Stimulated activated CD4-positive, alpha-beta T cell treated with anti-CD3 and anti-CD28 coated beads, TNF-alpha, amount 100 ng/mL, for 24 hours (primary cell): ENCODE measurements around the gene DEXI.

ENCODE experiments used
- DNase-seq, 3 experiments: peaks; one replicate each; pipeline ENCODE4 v3.0.0-alpha.2; 2020; ENCODE audit warnings: low read depth in 3 of 3

DEXI gene

GRCh38 chr16:10942352-10943063, at the start of gene DEXI:
Gene DEXI, minus strand, starts transcription at chr16:10942468. Its CDS starts 463 bp downstream, at chr16:10942005.
- peak; percentile 88 to 94 (median 89) for DNase-seq

- no peak for DNase-seq
These were observed 48.1 kb upstream of the DEXI start for GRCh38 chr16:10990378-10990777.

- DNase-seq, result no peak
These were observed 47.3 kb upstream of the DEXI start for GRCh38 chr16:10989559-10989958.

DNA sequence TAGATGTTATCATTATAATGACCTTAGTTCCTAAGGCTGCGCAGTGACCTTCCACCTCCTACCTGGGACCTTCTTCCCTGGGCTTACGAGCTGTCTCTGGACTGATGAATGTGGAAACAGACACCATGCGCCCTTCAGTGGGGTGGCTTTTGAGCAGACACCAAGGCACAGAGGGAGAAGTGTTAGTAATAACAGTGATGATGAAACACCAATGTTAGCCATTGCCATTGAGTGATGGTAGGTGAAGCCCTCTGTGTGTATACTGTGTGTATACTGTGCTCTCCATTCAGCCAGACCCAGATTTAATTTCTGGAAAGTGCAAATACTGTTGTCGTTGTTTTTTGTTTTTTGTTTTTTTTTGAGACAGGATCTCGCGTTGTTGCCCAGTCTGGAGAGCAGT, 46.6 kb upstream of the DEXI start:
- no peak for DNase-seq

- peak; percentile 48 to 82 (median 48) for DNase-seq
These were observed 46.0 kb upstream of the DEXI start for GRCh38 chr16:10988164-10988803.

DNA sequence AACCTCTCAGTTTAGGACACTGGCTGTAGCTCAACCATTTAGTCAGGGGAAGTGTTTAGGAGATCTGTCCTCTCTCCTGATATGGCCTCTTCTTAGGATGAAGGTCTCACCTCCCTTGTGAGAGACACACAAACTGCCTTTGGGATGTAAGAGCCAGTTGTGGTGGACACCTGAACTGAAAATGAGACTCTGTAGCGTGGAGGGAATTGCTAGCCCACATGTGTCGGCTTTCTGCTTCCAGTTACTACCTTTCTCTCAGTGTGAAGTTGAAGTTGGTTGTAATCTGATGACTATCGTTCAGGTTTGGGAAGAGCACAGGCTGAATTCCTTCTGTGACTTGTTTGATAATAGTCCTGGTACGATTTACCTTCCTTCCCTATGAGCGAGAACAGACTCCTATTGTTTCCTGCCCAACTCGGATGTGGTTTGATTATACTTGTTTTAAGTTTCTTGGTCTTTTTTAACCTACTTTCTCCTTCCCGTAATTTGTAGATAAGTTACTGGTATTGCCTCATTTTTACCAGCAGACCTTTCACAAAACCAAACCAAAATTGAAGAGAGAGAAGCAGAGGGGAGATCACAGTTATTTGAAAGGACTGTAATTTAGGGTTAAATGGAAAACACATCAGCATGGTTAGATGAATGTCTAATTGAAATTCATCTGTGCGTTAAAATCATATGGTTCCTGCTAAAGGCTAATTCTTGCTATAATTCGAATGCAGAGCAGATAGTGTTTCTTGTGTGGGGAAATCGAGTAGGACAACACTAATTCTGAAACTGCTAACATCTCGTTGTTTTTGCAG, 45.3 kb upstream of the DEXI start:
- DNase-seq, result no peak

GRCh38 chr16:10984509-10984908, 42.2 kb upstream of the DEXI start:
- no peak for DNase-seq

DNA sequence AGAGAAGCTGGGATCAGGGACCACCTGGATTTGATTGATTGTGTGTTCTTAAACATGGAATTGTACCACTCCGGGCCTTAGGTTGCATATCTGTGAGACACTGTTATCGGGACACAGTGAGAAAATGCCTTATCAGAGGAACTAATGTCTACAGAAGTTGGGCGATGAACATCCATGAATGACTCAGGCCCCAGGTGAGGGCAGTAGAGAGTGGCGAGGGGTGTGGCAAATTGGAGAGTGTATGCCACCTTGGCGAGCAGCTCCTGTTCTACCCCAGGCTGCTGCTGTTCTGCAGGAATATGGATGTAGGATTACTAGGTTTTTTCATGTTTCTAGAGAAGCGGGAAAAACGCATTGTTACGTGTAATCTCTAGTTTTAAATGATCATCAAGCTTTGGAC, 40.9 kb upstream of the DEXI start:
- no peak for DNase-seq

- DNase-seq, result no peak
These were observed 40.3 kb upstream of the DEXI start for GRCh38 chr16:10982465-10983150.

DNA sequence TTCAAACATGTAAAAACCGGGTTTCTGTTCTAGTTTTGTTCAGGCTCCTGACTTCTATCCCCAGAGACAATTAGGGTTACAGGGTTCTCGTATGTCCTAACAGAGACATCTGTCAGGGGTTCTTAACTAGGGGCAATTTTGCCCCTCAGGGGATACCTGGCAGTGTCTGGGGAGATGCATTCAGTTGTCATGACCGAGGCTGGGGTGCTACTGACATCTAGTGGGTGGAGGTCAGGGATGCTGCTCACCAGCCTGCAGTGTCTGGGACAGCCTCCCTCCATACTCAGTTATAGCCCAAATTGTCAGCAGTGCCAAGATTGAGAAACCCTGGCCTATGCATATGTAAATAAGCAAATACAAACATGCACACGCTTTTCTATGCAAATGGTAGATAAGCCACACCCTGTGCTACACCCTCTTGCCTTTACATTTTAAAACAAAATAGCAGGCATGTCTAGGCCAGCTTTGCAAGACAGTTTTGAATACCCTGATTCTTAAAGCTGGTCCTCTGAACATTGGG, 39.5 kb upstream of the DEXI start:
- peak in 1 of 3 experiments; percentile 55 for DNase-seq

DNA sequence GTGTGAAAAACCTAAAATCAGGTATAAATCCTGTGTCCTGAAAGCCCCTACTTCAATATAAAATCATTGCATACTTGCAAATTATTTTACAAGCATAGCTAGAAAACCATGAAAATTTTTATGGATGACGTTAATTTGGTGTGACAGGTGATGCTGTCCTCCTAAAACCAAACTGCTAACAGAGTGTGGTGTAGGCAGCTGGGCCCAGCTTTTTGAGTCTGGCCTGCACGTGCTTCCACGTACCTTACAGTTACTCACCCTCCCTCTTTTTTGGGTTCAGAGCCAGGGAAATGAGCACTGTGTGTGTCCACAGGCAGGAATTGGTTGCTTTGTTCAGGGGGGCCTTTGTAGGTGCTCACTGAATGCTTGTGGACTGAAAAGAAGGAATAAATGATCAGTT, 38.5 kb upstream of the DEXI start:
- DNase-seq, result no peak

DNA sequence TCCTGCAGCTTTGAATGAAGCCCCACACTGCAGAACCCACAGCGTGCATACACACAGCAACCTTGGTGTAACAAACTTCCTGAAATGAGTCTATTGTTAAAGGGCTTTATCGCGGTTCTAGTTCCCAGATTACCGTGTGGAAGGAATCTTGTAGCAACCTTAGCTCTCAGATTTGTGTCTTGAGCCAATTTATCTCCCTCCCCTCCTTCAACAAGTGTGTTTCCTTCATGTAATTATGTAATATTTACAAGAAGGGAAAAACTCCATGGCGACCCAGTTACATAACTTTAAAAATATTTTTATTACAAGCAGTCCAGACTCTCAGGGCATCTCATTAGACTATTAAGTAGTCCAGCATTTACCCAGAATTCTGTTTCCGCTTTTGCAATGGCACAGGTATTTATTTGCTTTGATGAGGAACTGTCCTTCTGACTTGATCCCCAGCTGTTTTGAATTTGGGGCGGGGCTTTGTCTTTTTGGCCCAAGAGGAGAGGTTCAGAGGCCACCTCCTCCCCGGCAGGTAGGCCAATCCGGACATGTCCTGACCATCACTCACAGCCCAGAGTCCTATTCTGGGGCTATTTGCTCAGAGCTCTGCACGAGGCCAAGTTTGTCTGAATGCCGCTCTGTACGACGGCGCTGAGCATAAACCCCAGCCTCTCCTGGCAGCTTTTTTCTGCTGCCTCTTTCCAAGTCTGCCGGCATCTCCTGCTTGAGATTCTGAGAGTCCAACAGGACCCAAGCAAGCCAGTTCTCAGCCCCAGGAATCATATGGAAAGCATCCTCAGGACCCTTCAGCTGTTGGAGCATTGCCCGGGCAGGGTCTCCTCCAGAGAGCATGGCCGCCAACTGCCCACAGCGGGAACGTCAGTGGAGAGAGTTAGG, 37.7 kb upstream of the DEXI start:
- no peak for DNase-seq

- DNase-seq, result no peak
These were observed 36.7 kb upstream of the DEXI start for GRCh38 chr16:10978871-10979446.

GRCh38 chr16:10978124-10978523, 35.9 kb upstream of the DEXI start:
- no peak for DNase-seq

GRCh38 chr16:10976634-10977033, 34.4 kb upstream of the DEXI start:
- no peak for DNase-seq

DNA sequence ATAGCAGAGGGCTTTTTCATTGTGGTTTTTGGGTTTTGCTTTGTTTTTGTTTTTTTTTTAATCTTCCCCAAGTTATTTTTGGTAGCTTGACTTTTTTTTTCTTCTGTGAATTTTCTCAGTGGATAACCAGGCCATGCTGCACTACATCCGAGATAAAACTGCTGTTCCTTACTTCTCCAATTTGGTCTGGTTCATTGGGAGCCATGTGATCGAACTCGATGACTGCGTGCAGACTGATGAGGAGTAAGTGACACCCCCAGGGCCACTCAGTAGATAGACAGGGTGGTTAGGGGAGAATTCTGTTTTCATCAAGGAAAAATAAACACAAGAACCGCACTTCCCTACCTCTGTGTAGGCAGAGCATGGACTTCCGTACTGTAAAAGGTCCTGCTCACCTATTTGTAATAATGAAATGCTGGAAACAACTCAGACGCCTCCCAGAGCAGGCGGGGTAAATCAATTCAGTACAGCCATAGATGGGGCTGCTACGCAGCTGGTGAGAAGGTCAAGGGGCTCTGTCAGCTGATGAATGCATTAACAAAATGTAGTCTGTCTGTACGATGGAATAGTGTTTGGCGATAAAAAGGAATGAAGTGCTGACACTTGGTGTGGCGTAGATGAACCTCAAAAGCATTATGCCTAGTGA, 30.7 kb upstream of the DEXI start:
- DNase-seq, result no peak

GRCh38 chr16:10972108-10972818, 30.0 kb upstream of the DEXI start:
- no peak for DNase-seq

DNA sequence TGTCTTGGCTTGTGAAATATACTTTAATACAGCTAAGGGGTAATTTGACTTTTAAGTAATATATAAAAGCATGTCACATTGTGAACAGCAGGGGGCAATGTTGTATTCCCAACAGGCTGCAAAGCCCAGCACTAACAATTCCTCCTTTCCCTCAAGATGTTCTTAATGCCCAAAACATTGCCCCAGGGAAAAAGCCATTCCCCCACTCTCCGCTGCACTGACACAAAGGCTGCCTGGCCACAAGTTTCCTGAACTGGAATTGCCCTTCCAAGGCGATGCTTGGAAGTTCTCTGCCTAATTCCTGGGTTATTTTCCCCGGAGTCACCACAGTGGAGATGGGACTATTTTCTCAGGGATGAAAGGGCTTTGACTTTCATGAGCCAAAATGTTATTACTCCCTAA, 29.3 kb upstream of the DEXI start:
- peak in 1 of 3 experiments; percentile 40 for DNase-seq

DNA sequence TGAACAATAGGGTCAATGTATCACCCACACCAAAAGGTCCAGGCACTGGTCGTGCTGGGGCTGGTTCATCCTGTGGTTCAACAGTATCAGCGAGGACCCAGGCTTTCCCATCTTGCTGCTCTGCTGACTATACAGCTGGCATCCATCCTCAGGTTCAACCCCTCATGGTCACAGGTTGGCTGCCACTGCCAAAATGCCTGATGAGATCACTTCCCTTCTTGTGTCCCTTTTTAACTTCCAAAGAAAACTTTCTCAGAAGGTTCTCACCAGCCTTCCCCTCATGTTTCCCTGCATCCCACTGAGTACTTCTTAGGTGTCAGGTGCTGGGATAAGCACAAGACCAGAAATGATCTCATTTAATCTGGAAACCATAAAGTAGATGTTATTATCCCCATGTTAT, 27.8 kb upstream of the DEXI start:
- no peak for DNase-seq
